Ishikawa (cell line): Measurements from ENCODE around the gene PCSK4.
A peak's percentile ranks its signal among the peaks of the same experiment; 100 is the strongest.

Experiments used
- EGR1 ChIP-seq: IDR thresholded peaks from 2 replicates; pipeline ENCODE4 v1.6.1; 2012
- EP300 ChIP-seq: IDR thresholded peaks from 2 replicates; pipeline ENCODE4 v1.6.1; 2012; ENCODE audit warnings: borderline replicate concordance
- NFIC ChIP-seq: IDR thresholded peaks from 2 replicates; pipeline ENCODE4 v1.6.1; 2012
- RAD21 ChIP-seq: IDR thresholded peaks from 2 replicates; pipeline ENCODE4 v1.6.1; 2012; ENCODE audit warnings: low read depth
- REST ChIP-seq: IDR thresholded peaks from 2 replicates; pipeline ENCODE4 v1.6.1; 2012; ENCODE audit warnings: low read depth, mild to moderate bottlenecking
- TAF1 ChIP-seq: IDR thresholded peaks from 2 replicates; pipeline ENCODE4 v1.6.1; 2012; ENCODE audit warnings: low read depth, mild to moderate bottlenecking
- USF1 ChIP-seq: IDR thresholded peaks from 2 replicates; pipeline ENCODE4 v1.6.1; 2012
- YY1 ChIP-seq: IDR thresholded peaks from 2 replicates; pipeline ENCODE4 v1.6.1; 2012; ENCODE audit warnings: low read depth
- ZBTB7A ChIP-seq: IDR thresholded peaks from 2 replicates; pipeline ENCODE4 v1.6.1; 2012; ENCODE audit warnings: low read depth

- no peak for TF ChIP-seq NFIC
- no peak for TF ChIP-seq REST
- peak; percentile 62; the same call in 1 of the 2 replicates for TF ChIP-seq EGR1
- TF ChIP-seq EP300, result no peak
- no peak for TF ChIP-seq USF1
- no peak for TF ChIP-seq RAD21
- TF ChIP-seq TAF1, result no peak
- no peak for TF ChIP-seq YY1
- TF ChIP-seq ZBTB7A, result peak; percentile 68; the same call in 1 of the 2 replicates
These were observed 463 bp downstream of the PCSK4 start for GRCh38 chr19:1489463-1490310.
